SK-N-SH (cell line): Measurements from ENCODE around the gene FAM131B. TPM values are rescaled to one million over a fixed set of nuclear protein-coding genes. Genes with fewer than 3 reads are reported as not detected.

ENCODE experiments used
- CTCF ChIA-PET: fragments of 300-600, 350-600 bp; formaldehyde crosslinking; extraction: SDS; loops from one replicate; lab custom pipeline; 2021; lab: Yijun Ruan, JAX
- POLR2A ChIA-PET: fragments of 350-600 bp; sonication (Branson Sonifier 250); formaldehyde crosslinking; extraction: SDS; loops from one replicate; lab custom pipeline; 2020; ENCODE audit warnings: antibody characterized with exemption, inconsistent platforms; lab: Yijun Ruan, JAX
- DNase-seq: peaks from one replicate; pipeline ENCODE4 v3.0.0; 2012
- H2AFZ ChIP-seq: fragments of 200-600 bp; sonication (generic); 2 replicates; pipeline ENCODE4 v1.8.1; 2016; ENCODE audit warnings: antibody characterized with exemption, mild to moderate bottlenecking, low read depth
- H3F3A ChIP-seq: fragments of 200-600 bp; sonication (generic); replicated peaks from 2 replicates; pipeline ENCODE3; 2016; ENCODE audit warnings: antibody characterized with exemption, mild to moderate bottlenecking; ENCODE audit not compliant: insufficient read depth
- H3K27ac ChIP-seq, 2 experiments: fragments of 200-500 bp in 1 of 2; fragments of 200-600 bp in 1 of 2; sonication (Bioruptor generic) in 1 of 2; sonication (generic), shearing (Covaris generic) in 1 of 2; 2 replicates each; pipeline versions ENCODE4 v1.5.1 to v1.6.1; 2014 to 2016; ENCODE audit warnings: low read depth in 2 of 2, inconsistent platforms in 1 of 2, low read length in 1 of 2, mild to moderate bottlenecking in 1 of 2, mixed read lengths in 1 of 2
- H3K27me3 ChIP-seq: fragments of 200-600 bp; sonication (generic), shearing (Covaris generic); 2 replicates; pipeline ENCODE4 v1.6.1; 2016; ENCODE audit warnings: mixed run types; ENCODE audit not compliant: insufficient read depth
- H3K36me3 ChIP-seq, 2 experiments: fragments of 200-500 bp in 1 of 2; fragments of 200-600 bp in 1 of 2; sonication (Bioruptor generic) in 1 of 2; sonication (generic) in 1 of 2; replicated peaks in 1 of 2; 2 replicates each; pipeline versions ENCODE3 to v1.5.1; 2014 to 2016; ENCODE audit warnings: low read length in 1 of 2, mild to moderate bottlenecking in 1 of 2; ENCODE audit not compliant: insufficient read depth in 2 of 2, control insufficient read depth in 1 of 2
- H3K4me1 ChIP-seq, 2 experiments: fragments of 200-500 bp in 1 of 2; fragments of 200-600 bp in 1 of 2; sonication (Bioruptor generic) in 1 of 2; sonication (generic), shearing (Covaris generic) in 1 of 2; 2 replicates each; pipeline versions ENCODE4 v1.5.1 to v1.6.1; 2014 to 2016; ENCODE audit warnings: low read depth in 1 of 2, low read length in 1 of 2, mixed run types in 1 of 2; ENCODE audit not compliant: insufficient read depth in 2 of 2, control insufficient read depth in 1 of 2
- H3K4me2 ChIP-seq: fragments of 200-600 bp; sonication (generic), shearing (Covaris generic); 2 replicates; pipeline ENCODE4 v1.6.1; 2017; ENCODE audit warnings: mixed run types
- H3K4me3 ChIP-seq, 2 experiments: fragments of 200-500 bp in 1 of 2; fragments of 200-600 bp in 1 of 2; sonication (Bioruptor generic) in 1 of 2; sonication (generic), shearing (Covaris generic) in 1 of 2; 2 replicates each; pipeline versions ENCODE4 v1.5.1 to v1.8.1; 2014 to 2016; ENCODE audit warnings: low read depth in 2 of 2, inconsistent platforms in 1 of 2, low read length in 1 of 2, mild to moderate bottlenecking in 1 of 2, mixed read lengths in 1 of 2, moderate library complexity in 1 of 2
- H3K79me2 ChIP-seq: fragments of 200-600 bp; sonication (generic); 2 replicates; pipeline ENCODE4 v1.8.1; 2017; ENCODE audit warnings: mild to moderate bottlenecking; ENCODE audit not compliant: insufficient read depth
- H3K9ac ChIP-seq: fragments of 200-600 bp; sonication (generic); 2 replicates; pipeline ENCODE4 v1.6.1; 2017; ENCODE audit warnings: mixed run types
- H3K9me2 ChIP-seq: fragments of 200-600 bp; sonication (generic); 2 replicates; pipeline ENCODE4 v1.6.1; 2017; ENCODE audit warnings: mixed run types
- H3K9me3 ChIP-seq: fragments of 200-600 bp; sonication (generic); 2 replicates; pipeline ENCODE4 v1.6.1; 2017; ENCODE audit warnings: mixed run types, mild to moderate bottlenecking, moderate library complexity
- H4K20me1 ChIP-seq: fragments of 200-600 bp; sonication (generic); 2 replicates; pipeline ENCODE4 v1.6.1; 2017; ENCODE audit warnings: mild to moderate bottlenecking, mixed run types; ENCODE audit not compliant: insufficient read depth
- CHD2 ChIP-seq: fragments of 150-350 bp; IDR thresholded peaks from 2 replicates; pipeline ENCODE4 v1.6.1; 2018; ENCODE audit warnings: low read length; ENCODE audit not compliant: partially characterized antibody
- ELF1 ChIP-seq: IDR thresholded peaks from 2 replicates; pipeline ENCODE4 v1.4.0; 2012
- EP300 ChIP-seq, 2 experiments: IDR thresholded peaks; 2 replicates each; pipeline versions ENCODE4 v1.4.0 to v1.6.1; 2012; ENCODE audit warnings: borderline replicate concordance in 1 of 2, low read depth in 1 of 2, low read length in 1 of 2
- EZH2phosphoT487 ChIP-seq: fragments of 200-600 bp; sonication (generic); IDR thresholded peaks from 2 replicates; pipeline ENCODE4 v1.6.1; 2017; ENCODE audit warnings: low read depth, mixed run types, mild to moderate bottlenecking, antibody characterized with exemption, moderate library complexity, borderline replicate concordance
- FOXJ3 ChIP-seq: sonication (generic); formaldehyde crosslinking; IDR thresholded peaks from 2 replicates; pipeline ENCODE4 v1.5.1; 2020; ENCODE audit warnings: mild to moderate bottlenecking, missing genetic modification reagents
- FOXM1 ChIP-seq: IDR thresholded peaks from 2 replicates; pipeline ENCODE4 v1.4.0; 2012; ENCODE audit warnings: low read depth, mild to moderate bottlenecking
- GATA2 ChIP-seq: sonication (generic); formaldehyde crosslinking; IDR thresholded peaks from 2 replicates; pipeline ENCODE4 v1.5.0; 2020; ENCODE audit warnings: mild to moderate bottlenecking, missing genetic modification reagents
- JUND ChIP-seq: IDR thresholded peaks from 2 replicates; pipeline ENCODE4 v1.4.0; 2012
- NRF1 ChIP-seq: IDR thresholded peaks from 2 replicates; pipeline ENCODE4 v1.6.1; 2012; ENCODE audit warnings: low read depth, mild to moderate bottlenecking, low read length
- PBX3 ChIP-seq: IDR thresholded peaks from 2 replicates; pipeline ENCODE4; 2012
- RCOR1 ChIP-seq: fragments of 150-350 bp; IDR thresholded peaks from 2 replicates; pipeline ENCODE4 v1.6.1; 2017; ENCODE audit warnings: antibody characterized with exemption, low read length
- RXRA ChIP-seq: IDR thresholded peaks from 2 replicates; pipeline ENCODE4 v1.4.0; 2012; ENCODE audit warnings: low read depth, mild to moderate bottlenecking, borderline replicate concordance
- SIN3A ChIP-seq: IDR thresholded peaks from 2 replicates; pipeline ENCODE4 v1.6.1; 2012; ENCODE audit warnings: low read depth, mild to moderate bottlenecking, low read length, moderate library complexity, borderline replicate concordance
- USF1 ChIP-seq: IDR thresholded peaks from 2 replicates; pipeline ENCODE4 v1.4.0; 2012; ENCODE audit warnings: low read depth, borderline replicate concordance
- YY1 ChIP-seq: IDR thresholded peaks from 2 replicates; pipeline ENCODE4 v1.4.0; 2012; ENCODE audit warnings: low read depth, mild to moderate bottlenecking
- WGBS: methylation state at CpG from one replicate; pipeline ENCODE4 v1.1.6; 2017; ENCODE audit warnings: low lambda C conversion rate; 5-methylcytosine and 5-hydroxymethylcytosine counted together
- polyA plus RNA-seq, 3 experiments: library from polyadenylated mRNA; depleted of rRNA; stranded (reverse); fragments of >200 nt; gene quantifications; 2 replicates each; pipeline ENCODE4 v1.2.3, GENCODE V29; 2012
- TF ChIP-seq, protein P1 (sequence below): IDR thresholded peaks from 2 replicates; pipeline ENCODE4 v1.4.0; 2012; ENCODE audit warnings: low read depth

Gene FAM131B
- polyA plus RNA-seq, 1 of the 3 experiments (the other 2 are of a cell fraction): 43.6 TPM

DNA sequence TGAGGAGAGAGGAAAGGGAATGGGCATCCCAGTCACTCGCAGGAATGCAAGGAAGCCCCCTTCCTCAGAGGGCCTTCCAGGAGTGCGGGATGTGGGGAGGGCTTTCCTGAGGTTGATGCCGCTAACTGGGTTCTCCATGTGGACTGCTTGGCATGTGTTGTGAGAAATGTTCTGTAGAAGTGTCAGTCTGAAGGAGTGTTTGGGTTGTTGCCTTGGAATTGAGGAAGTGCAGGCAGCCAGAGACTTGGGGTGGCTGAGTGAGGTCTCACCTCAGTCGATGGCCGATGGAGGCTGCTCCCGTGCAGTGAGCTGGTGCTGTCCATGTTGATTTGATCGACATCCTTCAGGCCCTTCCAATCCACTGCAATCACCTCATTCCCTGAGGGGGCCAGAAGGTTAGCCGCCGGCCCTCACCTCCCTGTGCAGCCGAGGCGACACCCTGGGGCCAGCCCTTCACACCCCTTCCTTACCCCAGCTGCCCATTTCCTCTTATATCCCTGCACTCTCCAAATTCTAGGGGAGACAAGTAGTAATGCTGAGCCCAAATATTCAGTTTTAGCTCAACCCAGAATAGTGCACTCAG is 2.7 kb downstream of the FAM131B start (continued):
- TF ChIP-seq PBX3 (no peak), FOXJ3 (CRISPR knock-in tag) (no peak), JUND (no peak), ELF1 (no peak), NRF1 (no peak), GATA2 (CRISPR knock-in tag) (no peak), RXRA (no peak), EZH2phosphoT487 (no peak)

GRCh38 chr7:143358626-143359025 is 3.9 kb downstream of the FAM131B start:
- H3F3A ChIP-seq: no peaks in the 10 kb centered on the region
- no peaks in the 10 kb centered on the region for H3K79me2 ChIP-seq
- TF ChIP-seq FOXM1 (no peak), ELF1 (no peak), EZH2phosphoT487 (no peak), RXRA (no peak), YY1 (no peak), USF1 (no peak), RCOR1 (no peak), EP300 (IDR thresholded peaks at IDR 0.05; ENCODE audit: borderline replicate concordance in 1 of 2, low read depth in 1 of 2, low read length in 1 of 2) (no peak), CHD2 (no peak), SIN3A (no peak)
- TF ChIP-seq, protein P1, sequence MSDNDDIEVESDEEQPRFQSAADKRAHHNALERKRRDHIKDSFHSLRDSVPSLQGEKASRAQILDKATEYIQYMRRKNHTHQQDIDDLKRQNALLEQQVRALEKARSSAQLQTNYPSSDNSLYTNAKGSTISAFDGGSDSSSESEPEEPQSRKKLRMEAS: no peak
- TF ChIP-seq, all 33 proteins: peak for 0
- ChIA-PET POLR2A (no interaction called here), CTCF (interaction anchor here (0.7 to 1.8 kb wide), 4 partner anchors 21 to 143 kb away, joined by 3 to 4 read pairs (median 3); partner anchors contain the start of gene CASP2)
- H3K9ac ChIP-seq: no peak overlapping the region
- H3K4me2 ChIP-seq: no peak overlapping the region
- H2AFZ ChIP-seq: no peak overlapping the region
- no peaks in the 10 kb centered on the region for H3K9me3 ChIP-seq
- DNase-seq: no peak
- H3K27ac ChIP-seq: no peak overlapping the region
- 76% methylated on average over 12 of the region's 12 CpGs for WGBS
- H3K27me3 ChIP-seq: no peaks in the 10 kb centered on the region
- H3K36me3 ChIP-seq: peaks cover 0 to 27% of the 10 kb centered on the region in 2 experiments
- H3K4me1 ChIP-seq: peaks cover 0 to 8% of the 10 kb centered on the region in 2 experiments; a peak in 1 of 4 replicates
- no peak overlapping the region for H3K4me3 ChIP-seq
- no peaks in the 10 kb centered on the region for H4K20me1 ChIP-seq
- H3K9me2 ChIP-seq: no peaks in the 10 kb centered on the region
